ENCODE measurements around the gene GP1BB. TPM values are rescaled to one million over a fixed set of nuclear protein-coding genes. Genes with fewer than 3 reads are reported as not detected.
A peak's percentile ranks its signal among the peaks of the same experiment; 100 is the strongest.

The GP1BB gene
- polyA plus RNA-seq, 2 of the 4 experiments (the other 2 are of a cell fraction), result 0.06 to 0.48 TPM

DNA sequence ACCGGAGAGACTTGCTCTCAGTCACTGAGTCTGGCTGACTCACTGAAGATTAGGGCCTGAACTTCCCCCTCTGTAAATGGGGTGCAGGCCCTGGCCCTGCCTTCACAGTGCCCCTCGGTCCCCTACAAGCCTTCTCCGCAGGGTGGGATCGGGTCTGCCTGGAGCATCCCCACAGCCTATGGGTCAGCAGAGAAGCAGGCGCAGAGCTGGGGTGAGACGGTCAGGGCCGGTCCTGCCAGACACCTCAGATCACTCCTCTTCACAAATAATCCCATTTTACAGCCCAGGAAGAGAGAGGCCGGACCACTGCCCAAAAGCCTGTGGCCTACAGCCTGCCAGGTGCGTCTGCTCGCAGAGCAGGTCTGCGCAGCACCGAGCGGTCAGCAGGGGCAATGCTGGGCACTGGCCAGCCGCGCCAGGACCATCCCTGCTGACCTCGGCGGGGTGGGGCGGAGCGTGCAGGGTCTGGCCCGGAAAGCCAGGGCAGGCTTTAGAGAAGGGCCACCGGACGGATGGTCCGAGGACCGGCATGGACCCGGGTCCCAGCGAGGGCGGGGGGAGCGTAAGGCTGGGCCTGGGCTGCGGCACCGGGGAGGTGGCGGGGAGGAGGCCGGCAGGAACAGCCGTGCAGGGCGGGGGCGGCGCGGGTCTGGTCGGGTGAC is 9.6 kb upstream of the GP1BB start:
- 82% methylated on average over 14 of the region's 38 CpGs for WGBS (ENCODE audit: missing lambda C conversion rate)
- Histone ChIP-seq H3K4me2 (peak overlapping the region; percentile 99), H3K4me1 (peaks cover 8% of the 10 kb centered on the region; the same call in 1 of the 3 replicates), H3K4me3 (peak overlapping the region; percentile 63), H3K9me3 (no peaks in the 10 kb centered on the region), H3K27ac (peak overlapping the region; percentile 62 to 90)
- FAIRE-seq, result no peak
- ATAC-seq, result peak; percentile 19 to 45; a peak in 4 of 6 replicates
- DNase-seq (ENCODE audit: low read depth in 1 of 2, low spot score in 1 of 2), result no peak
- POLR2A ChIA-PET, result no interaction called here
- TF ChIP-seq HOXA7 (CRISPR knock-in tag; IDR thresholded peaks at IDR 0.05) (no peak), ZSCAN20 (CRISPR knock-in tag; IDR thresholded peaks at IDR 0.05) (no peak), FOXS1 (CRISPR knock-in tag; IDR thresholded peaks at IDR 0.05) (no peak)
- CTCF ChIA-PET, result no interaction called here

DNA sequence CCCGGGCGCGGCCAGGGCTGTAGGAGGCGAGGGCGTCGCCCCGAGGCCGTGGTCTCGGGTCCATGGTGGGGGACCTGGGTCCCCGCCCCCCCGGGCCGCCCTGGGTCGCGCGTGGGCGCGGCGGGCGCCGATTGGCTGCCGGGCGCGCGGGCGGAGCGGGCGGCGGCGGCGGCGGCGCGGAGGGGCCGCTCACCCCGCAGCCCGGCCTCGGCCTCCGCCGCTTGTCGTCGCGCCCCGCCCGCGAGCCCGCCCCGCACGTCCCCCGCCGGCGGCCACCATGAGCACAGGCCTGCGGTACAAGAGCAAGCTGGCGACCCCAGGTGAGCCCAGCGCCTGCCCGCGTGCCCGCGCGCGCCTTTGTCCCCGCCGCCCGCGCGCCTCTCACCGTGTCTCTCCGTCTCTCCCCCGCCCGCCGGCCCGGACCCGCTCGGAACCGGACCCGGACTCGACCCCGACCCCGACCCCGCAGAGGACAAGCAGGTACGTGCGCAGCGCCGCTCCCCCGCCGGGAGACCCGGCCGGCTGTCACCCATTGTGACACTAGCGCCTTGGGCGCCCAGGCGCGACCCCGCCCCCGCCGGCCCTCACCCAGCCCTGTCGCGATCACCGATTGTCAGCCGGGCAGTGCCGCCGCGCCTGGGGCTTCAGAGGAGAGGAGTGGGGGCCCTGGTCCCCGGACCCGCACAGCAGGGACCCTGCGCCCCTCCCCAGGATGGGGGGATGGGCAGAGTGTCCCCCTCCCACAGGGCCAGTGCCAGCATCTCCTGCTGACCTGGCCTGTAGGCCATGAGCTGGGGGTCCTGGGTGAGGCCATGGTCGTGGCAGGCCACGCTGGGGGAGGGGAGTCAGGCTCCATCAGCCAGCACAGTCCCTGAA is 8.8 kb upstream of the GP1BB start, which contains the start of gene SEPTIN5:
Gene SEPTIN5, plus strand, starts transcription at position 192 of the 876 bp plus-strand sequence. Its CDS starts 86 bp downstream, at position 278.
- FAIRE-seq (no peak), ATAC-seq (no peak), DNase-seq (ENCODE audit: low read depth in 1 of 2, low spot score in 1 of 2) (no peak)
- WGBS (ENCODE audit: missing lambda C conversion rate), result no CpG with 5 or more reads among the region's 106 CpGs
- ChIA-PET CTCF (interaction anchor here (1.2 to 2.9 kb wide), 3 partner anchors 9 to 85 kb away, joined by 3 to 13 read pairs (median 6); no protein-coding TSS in a partner anchor), POLR2A (no interaction called here)
- Histone ChIP-seq H3K4me2 (peak within 1 kb of the TSS; percentile 99), H3K4me3 (peak within 1 kb of the TSS; percentile 63), H3K4me1 (peaks cover 9% of the 10 kb centered on the region; the same call in 1 of the 3 replicates), H3K9me3 (no peaks in the 10 kb centered on the region), H3K27ac (peak within 1 kb of the TSS; percentile 62 to 90)
- TF ChIP-seq NPAS2 (CRISPR knock-in tag; IDR thresholded peaks at IDR 0.05; ENCODE audit: borderline replicate concordance), result no peak
- no peak for TF ChIP-seq JUNB (IDR thresholded peaks at IDR 0.05)
- no peak for TF ChIP-seq HDAC2 (IDR thresholded peaks at IDR 0.05)
- no peak for TF ChIP-seq ESRRA (IDR thresholded peaks at IDR 0.05; ENCODE audit: borderline replicate concordance, low read length)
- TF ChIP-seq CHD4 (IDR thresholded peaks at IDR 0.05; ENCODE audit: borderline replicate concordance), result no peak
- no peak for TF ChIP-seq ZFP36 (IDR thresholded peaks at IDR 0.05; ENCODE audit: borderline replicate concordance, partially characterized antibody)
- TF ChIP-seq TFCP2L1 (CRISPR knock-in tag; IDR thresholded peaks at IDR 0.05), result no peak

DNA sequence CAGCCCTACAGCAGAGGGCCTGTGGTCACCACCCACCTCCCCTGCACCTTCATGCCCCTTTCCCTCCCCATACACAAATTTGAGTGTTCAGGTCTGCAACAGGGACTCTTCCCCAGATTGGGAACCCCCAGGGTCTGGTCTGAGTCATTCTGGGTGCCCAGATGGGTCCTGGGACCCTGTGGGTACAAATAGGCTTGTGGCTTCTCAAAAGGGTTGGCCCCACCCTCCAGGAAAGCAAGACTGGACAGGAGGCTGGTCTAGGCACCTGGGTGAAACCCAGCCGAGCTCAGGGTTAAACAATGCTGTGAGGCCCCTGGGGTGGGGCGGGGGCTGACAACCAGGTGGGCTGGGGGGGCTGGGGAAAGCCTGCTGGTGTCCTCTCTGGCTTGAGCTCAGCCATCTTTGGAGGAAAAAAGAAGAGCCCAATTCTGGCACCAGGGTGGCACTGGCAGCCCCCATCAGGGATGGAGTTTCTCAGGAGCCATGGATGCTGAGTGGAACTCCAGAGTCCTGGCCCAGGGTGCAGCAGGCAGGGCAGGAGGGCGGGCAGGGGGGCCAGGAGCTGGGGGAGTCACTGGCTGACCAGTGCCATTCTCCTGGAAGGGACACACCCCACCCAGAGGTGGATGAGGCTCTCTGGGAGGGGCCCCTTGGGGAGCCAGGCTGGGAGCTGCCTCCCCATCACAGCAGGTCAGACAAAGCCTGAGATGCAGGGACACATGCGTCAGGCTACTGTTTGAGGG is 8.0 kb upstream of the GP1BB start:
- Histone ChIP-seq H3K4me1 (peaks cover 9% of the 10 kb centered on the region; the same call in 1 of the 3 replicates), H3K9me3 (no peaks in the 10 kb centered on the region), H3K27ac (peak overlapping the region in 1 of 2 experiments; percentile 90; a peak in 3 of 6 replicates), H3K4me2 (peak overlapping the region; percentile 99), H3K4me3 (peak overlapping the region; percentile 63)
- ChIA-PET POLR2A (no interaction called here), CTCF (interaction anchor here (0.6 to 2.9 kb wide), 5 partner anchors 9 to 195 kb away, joined by 3 to 13 read pairs (median 3); no protein-coding TSS in a partner anchor)
- 100% methylated on average over 1 of the region's 4 CpGs for WGBS (ENCODE audit: missing lambda C conversion rate)
- no peak for DNase-seq (ENCODE audit: low read depth in 1 of 2, low spot score in 1 of 2)
- FAIRE-seq, result no peak
- TF ChIP-seq CHD2 (IDR thresholded peaks at IDR 0.05; ENCODE audit: low read length, partially characterized antibody) (no peak), RAD21 (conservative IDR thresholded peaks at IDR 0.05 in 1 of 2, IDR thresholded peaks at IDR 0.05 in 1 of 2) (no peak)
- no peak for ATAC-seq

DNA sequence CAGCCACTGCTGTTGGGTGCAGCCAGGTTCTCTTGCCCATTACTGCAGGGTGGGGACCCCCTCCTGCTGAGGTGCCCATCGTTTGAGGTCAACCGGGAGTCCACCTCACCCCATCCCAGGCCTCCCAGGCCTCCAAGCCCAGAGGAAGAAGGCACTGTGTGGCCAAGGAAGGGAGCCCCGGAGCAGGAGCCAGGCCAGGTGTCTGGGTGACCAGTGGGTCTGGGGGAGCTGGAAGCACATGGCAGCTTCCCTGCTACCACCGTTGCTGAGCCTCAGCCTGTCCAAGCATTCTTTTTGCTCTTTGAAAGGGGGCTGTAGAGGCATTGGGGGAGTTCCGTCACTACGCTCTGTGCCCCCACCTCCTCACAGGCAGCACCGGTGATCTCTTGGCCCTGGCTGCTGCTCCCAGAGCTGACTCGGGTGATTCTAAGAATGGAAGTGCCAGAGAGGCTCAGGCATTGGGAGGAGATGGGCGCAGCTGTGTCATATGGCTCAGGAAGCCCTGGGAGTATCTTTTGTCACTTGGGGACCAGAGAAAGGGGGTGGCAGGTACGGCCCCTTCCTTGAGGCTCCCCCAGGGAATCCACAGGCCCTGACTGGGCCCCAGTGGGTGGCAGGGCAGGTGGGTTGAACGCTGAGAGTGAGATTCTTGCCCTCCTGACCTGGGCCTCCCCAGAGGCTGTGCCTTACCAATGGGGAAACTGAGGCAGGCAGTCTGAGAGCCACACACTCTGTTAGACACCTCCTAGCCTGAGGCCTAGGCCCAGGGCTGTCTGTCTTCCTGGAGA is 7.1 kb upstream of the GP1BB start:
- Histone ChIP-seq H3K27ac (no peak overlapping the region), H3K9me3 (no peaks in the 10 kb centered on the region), H3K4me1 (peaks cover 9% of the 10 kb centered on the region; the same call in 1 of the 3 replicates), H3K4me3 (no peak overlapping the region), H3K4me2 (no peak overlapping the region)
- WGBS (ENCODE audit: missing lambda C conversion rate), result 83% methylated on average over 7 of the region's 11 CpGs
- DNase-seq (ENCODE audit: low read depth in 1 of 2, low spot score in 1 of 2) (no peak), FAIRE-seq (no peak), ATAC-seq (no peak)
- no peak for TF ChIP-seq RARB (CRISPR knock-in tag; IDR thresholded peaks at IDR 0.05)
- TF ChIP-seq, protein P1, sequence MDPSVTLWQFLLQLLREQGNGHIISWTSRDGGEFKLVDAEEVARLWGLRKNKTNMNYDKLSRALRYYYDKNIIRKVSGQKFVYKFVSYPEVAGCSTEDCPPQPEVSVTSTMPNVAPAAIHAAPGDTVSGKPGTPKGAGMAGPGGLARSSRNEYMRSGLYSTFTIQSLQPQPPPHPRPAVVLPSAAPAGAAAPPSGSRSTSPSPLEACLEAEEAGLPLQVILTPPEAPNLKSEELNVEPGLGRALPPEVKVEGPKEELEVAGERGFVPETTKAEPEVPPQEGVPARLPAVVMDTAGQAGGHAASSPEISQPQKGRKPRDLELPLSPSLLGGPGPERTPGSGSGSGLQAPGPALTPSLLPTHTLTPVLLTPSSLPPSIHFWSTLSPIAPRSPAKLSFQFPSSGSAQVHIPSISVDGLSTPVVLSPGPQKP (IDR thresholded peaks at IDR 0.05; ENCODE audit: low read depth, low read length), result no peak
- TF ChIP-seq, protein P2, sequence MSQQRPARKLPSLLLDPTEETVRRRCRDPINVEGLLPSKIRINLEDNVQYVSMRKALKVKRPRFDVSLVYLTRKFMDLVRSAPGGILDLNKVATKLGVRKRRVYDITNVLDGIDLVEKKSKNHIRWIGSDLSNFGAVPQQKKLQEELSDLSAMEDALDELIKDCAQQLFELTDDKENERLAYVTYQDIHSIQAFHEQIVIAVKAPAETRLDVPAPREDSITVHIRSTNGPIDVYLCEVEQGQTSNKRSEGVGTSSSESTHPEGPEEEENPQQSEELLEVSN (IDR thresholded peaks at IDR 0.05; ENCODE audit: borderline replicate concordance, low read depth), result no peak
- TF ChIP-seq, protein P3, sequence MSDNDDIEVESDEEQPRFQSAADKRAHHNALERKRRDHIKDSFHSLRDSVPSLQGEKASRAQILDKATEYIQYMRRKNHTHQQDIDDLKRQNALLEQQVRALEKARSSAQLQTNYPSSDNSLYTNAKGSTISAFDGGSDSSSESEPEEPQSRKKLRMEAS (IDR thresholded peaks at IDR 0.05), result no peak
- TF ChIP-seq MAZ (IDR thresholded peaks at IDR 0.05; ENCODE audit: borderline replicate concordance, low read depth, low read length), result no peak
- POLR2A ChIA-PET, result no interaction called here
- CTCF ChIA-PET, result interaction anchor here (1.0 to 2.9 kb wide), 8 partner anchors 8 to 194 kb away, joined by 3 to 13 read pairs (median 4); no protein-coding TSS in a partner anchor

Data from A549 (cell line).